Fibroblast of mammary gland (primary cell): ENCODE data around the gene ABCC4.
A peak's percentile ranks its signal among the peaks of the same experiment; 100 is the strongest.
"Not testable (repeated sequence)": the region's sequence is repeated elsewhere in the genome, so short reads cannot be mapped to it uniquely, and the experiment has no call there.

Experiments used
- DNase-seq: peaks from one replicate; pipeline ENCODE4 v3.0.0-alpha.2; 2010; ENCODE audit warnings: low read depth
- H3K4me3 ChIP-seq: 2 replicates; pipeline ENCODE4 v1.5.1; 2011; ENCODE audit warnings: low read depth, mild to moderate bottlenecking, low read length, moderate library complexity; ENCODE audit not compliant: control insufficient read depth
- CTCF ChIP-seq: conservative IDR thresholded peaks from 2 replicates; pipeline ENCODE4 v1.5.1; 2011; ENCODE audit warnings: low read depth, low read length, inconsistent platforms; ENCODE audit not compliant: control insufficient read depth, insufficient read depth

The ABCC4 gene

DNA sequence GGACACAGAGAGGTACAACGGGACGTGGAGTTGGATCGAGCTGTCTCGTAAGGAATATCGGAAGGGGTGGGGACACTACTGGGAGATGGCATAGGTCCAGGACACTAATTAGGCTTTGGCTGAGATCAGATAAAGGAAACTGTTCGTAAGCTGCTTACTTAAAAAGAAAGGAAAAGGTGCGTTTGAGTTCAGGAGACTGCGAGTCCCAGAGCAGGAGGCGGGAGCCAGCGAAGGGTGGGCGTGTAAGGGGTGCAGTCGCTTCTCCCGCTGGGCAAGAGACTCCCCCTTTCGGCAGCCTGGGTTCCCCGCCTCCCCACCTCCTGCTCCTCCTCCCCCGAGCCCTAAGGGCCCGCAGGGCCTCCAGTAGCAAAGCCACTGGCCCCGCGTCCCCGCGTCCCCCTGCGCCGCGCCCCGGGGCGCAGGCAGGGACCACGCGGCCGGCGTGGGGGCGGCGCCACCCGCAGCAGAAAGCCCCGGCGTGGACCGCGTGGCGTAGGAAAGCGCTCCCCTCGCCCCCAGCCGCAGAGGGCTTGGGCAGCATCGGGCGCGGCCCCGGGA is 547 bp downstream of the ABCC4 start:
- H3K4me3 ChIP-seq: peak overlapping the region; percentile 61
- peak; percentile 57 for DNase-seq
- TF ChIP-seq CTCF: no peak

DNA sequence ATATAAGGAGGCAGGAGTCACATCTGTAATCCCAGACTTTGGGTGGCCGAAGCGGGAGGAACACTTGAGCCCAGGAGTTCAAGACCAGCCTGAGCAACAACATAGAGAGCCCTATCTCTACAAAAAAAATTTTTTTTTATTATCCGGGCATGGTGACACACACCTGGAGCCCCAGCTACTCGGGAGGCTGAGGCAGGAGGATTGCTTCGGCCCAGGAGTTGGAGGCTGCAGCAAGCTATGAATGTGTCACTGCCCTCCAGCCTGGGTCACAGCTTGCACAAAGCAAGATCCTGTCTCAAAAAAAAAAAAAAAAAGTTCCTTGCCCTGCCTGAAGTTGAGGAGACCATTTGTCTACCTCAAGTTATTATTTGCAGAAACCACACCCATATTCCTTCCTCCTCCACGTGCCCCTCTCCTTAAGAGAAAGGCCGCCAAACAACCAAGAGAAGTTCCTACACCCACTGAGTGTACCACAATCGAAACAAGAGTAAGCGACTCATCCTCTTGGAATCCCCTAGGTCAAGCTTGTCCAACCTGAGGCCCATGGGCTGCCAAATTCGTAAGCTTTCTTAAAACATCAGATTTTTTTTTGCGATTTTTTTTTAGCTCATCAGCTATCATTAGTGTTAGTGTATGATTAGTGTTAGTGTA is 2.2 kb downstream of the ABCC4 start:
- H3K4me3 ChIP-seq: no peak overlapping the region
- TF ChIP-seq CTCF: no peak
- peak; percentile 90 for DNase-seq

DNA sequence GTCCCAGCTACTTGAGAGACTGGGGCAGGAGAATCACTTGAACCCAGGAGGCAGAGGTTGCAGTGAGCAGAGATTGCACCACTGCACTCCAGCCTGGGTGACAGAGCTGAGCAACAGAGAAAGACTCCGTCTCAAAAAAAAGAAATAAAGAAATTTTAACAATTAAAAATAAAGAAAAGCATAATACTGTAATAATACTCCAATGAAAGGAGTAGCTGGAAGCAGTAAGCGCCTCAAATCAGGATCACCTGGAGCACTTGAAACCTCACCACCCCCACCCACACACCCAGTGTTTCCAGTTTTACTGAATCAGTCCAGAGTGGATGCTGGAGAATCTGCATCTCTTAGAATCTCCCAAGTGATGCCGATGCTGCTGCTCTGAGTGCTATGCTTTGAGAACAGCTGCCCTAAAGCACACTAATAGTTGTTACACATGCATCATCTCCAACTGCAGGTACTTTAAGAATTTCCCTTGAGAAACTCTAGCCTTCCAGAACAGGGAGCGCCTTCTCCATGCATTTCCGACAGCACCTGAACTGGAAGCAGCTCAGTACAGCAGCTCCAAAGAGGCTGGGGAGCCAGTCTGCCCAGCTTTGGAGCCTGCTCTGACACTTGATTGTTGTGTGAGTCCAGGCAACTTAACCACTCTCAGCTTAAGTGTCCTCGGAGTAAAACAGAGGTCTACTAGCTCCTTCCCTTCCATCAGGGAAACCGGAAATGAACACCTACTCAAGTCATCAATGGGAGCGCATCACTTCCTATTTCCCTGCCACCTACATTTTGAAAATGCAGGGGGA is 2.9 kb downstream of the ABCC4 start:
- no peak for DNase-seq
- no peak overlapping the region for H3K4me3 ChIP-seq

DNA sequence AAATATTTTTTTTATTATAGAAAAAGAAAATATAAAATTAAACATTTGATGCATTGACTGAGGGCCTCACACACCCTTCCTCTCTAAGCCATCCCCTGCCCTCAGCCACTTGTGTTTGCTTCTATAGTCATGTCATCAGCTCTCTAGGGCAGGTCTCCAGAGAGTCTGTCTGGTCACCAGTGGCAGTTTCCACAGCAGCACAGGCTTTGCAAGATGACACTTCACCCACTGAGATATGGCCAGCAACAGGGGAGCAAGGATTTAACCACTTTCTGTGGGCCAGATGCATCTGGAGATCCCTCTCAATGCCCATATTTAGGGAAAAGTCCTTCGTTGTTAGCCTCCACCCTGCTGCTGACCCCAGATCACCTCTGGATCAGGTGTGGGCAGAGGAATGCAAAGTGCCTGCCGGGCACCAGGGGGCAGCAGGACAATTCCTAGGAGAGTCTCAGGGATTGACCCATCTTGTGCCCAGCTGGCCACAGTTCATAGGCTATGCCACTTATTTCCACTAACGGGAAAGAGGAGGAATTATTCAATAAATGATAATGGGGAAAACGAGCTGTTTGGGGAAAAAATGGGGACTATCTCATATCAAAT is 4.8 kb downstream of the ABCC4 start:
- TF ChIP-seq CTCF: peak; percentile 46
- DNase-seq: no peak

More for the DNA sequence above, 2.9 kb downstream of the ABCC4 start:
- no peak for TF ChIP-seq CTCF

GRCh38 chr13:95295026-95295425 is 6.2 kb downstream of the ABCC4 start:
- no peak for TF ChIP-seq CTCF
- peak; percentile 31 for DNase-seq
- H3K4me3 ChIP-seq: no peak overlapping the region

More for the DNA sequence above, 4.8 kb downstream of the ABCC4 start:
- no peak overlapping the region for H3K4me3 ChIP-seq

DNA sequence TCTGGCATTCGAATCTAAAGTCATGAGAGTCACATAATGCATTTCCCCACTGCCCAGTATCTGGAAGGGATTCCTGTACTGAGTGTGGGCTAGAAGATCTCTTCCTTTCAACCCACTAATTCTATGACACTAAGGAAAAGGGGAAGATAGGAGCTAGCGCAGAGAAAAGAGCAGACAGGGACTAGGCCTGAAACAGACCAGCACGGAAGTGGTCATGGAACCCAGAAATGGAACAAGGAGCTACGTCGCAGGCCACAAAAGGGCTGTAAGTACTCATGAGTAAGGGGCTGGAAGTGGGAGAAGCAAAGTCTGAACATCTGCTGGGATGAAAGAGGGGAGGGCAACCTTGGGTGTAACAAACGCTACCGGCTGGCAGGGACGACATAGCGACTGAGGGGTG is 8.6 kb downstream of the ABCC4 start:
- no peak overlapping the region for H3K4me3 ChIP-seq
- no peak for TF ChIP-seq CTCF
- DNase-seq: no peak

DNA sequence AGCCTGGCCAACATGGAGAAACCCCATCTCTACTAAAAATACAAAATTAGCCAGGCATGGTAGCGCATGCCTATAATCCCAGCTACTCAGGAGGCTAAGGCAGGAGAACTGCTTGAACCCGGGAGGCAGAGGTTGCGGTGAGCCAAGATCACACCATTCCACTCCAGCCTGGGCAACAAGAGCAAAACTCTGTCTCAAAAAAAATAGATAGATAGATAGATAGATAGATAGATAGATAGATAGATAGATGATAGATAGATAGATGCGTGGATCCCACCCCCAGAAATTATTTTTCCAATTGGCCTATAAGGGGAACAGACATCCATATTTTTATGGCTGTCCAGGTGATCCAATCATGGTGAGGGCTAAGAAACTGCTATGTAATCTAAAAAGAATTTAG is 11.3 kb downstream of the ABCC4 start:
- not testable (repeated sequence) for H3K4me3 ChIP-seq, DNase-seq
